Measurements from ENCODE around the gene SDHAF2.

SDHAF2 gene

GRCh38 chr11:61494381-61494961 lies 64.5 kb downstream of the SDHAF2 start:
- FAIRE-seq (no peak), DNase-seq (ENCODE audit: extremely low spot score, insufficient read length, low read depth) (no peak)

GRCh38 chr11:61495801-61496601 lies 66.1 kb downstream of the SDHAF2 start:
- FAIRE-seq (no peak), DNase-seq (ENCODE audit: extremely low spot score, insufficient read length, low read depth) (no peak)
